MCF 10A (cell line): Measurements from ENCODE around the gene TMEM209. TPM values are rescaled to one million over a fixed set of nuclear protein-coding genes. Genes with fewer than 3 reads are reported as not detected.
"Not testable (repeated sequence)": the region's sequence is repeated elsewhere in the genome, so short reads cannot be mapped to it uniquely, and the experiment has no call there.

Experiments
- BruUV-seq: library from RNA; stranded (reverse); fragments of 400-500 nt; replicated peaks from 2 replicates; lab custom pipeline; 2021; lab: Mats Ljungman, UMichigan
- CTCF ChIA-PET: fragments of 300-600 bp; sonication (Branson Sonifier 250); formaldehyde crosslinking; extraction: SDS; loops from one replicate; lab custom pipeline; 2021; ENCODE audit warnings: antibody characterized with exemption, inconsistent platforms; lab: Yijun Ruan, JAX
- POLR2A ChIA-PET: fragments of 300-600, 350-650 bp; sonication (Branson Sonifier 250); formaldehyde crosslinking; extraction: SDS; loops from one replicate; lab custom pipeline; 2020; ENCODE audit warnings: antibody characterized with exemption, inconsistent platforms; lab: Yijun Ruan, JAX
- DNase-seq: peaks from one replicate; pipeline ENCODE4 v3.0.0-alpha.2; 2018; ENCODE audit not compliant: unreplicated experiment
- H3K27ac Mint-ChIP-seq: one replicate; pipeline ENCODE4 v1.8.0; 2022; ENCODE audit warnings: mild to moderate bottlenecking, low read depth, mixed read lengths; ENCODE audit not compliant: unreplicated experiment
- H3K27me3 Mint-ChIP-seq: one replicate; pipeline ENCODE4 v1.8.0; 2022; ENCODE audit warnings: mixed read lengths; ENCODE audit not compliant: insufficient read depth, unreplicated experiment
- H3K36me3 Mint-ChIP-seq: one replicate; pipeline ENCODE4 v1.8.0; 2022; ENCODE audit warnings: mild to moderate bottlenecking, moderate library complexity, mixed read lengths; ENCODE audit not compliant: insufficient read depth, unreplicated experiment
- H3K4me1 Mint-ChIP-seq: one replicate; pipeline ENCODE4 v1.8.0; 2022; ENCODE audit warnings: mixed read lengths; ENCODE audit not compliant: insufficient read depth, unreplicated experiment
- H3K4me3 Mint-ChIP-seq: one replicate; pipeline ENCODE4 v1.8.0; 2022; ENCODE audit warnings: mild to moderate bottlenecking, moderate library complexity, mixed read lengths; ENCODE audit not compliant: unreplicated experiment
- H3K9me3 Mint-ChIP-seq: one replicate; pipeline ENCODE4 v1.8.0; 2022; ENCODE audit warnings: mixed read lengths; ENCODE audit not compliant: unreplicated experiment
- CTCF ChIP-seq: fragments of 200-600 bp; IDR thresholded peaks from one replicate; pipeline ENCODE4 v1.8.0; 2022; ENCODE audit warnings: antibody characterized with exemption, mild to moderate bottlenecking; ENCODE audit not compliant: unreplicated experiment
- intact Hi-C: fragments of 100-400 bp; cut with micrococcal nuclease; formaldehyde crosslinking; loops from 2 replicates; pipeline ENCODE4 v1.14.1; 2022
- total RNA-seq: library from RNA; stranded (reverse); gene quantifications from 2 replicates; pipeline ENCODE4 v1.2.3, GENCODE V29; 2022

Gene TMEM209
- total RNA-seq, 1 experiment from 2014 or later, result 38.3 TPM

GRCh38 chr7:130146693-130147405, 58.4 kb downstream of the TMEM209 start:
- ChIA-PET POLR2A (interaction anchor here (1.0 kb wide), 1 partner anchor 76 kb away, joined by 3 read pairs; the partner anchor contains the start of gene KLHDC10), CTCF (interaction anchor here (0.6 to 1.0 kb wide), 2 partner anchors 9 to 16 kb away, joined by 3 read pairs; no protein-coding TSS in a partner anchor)
- no TSS peak for BruUV-seq
- Mint-ChIP-seq H3K36me3 (no peaks in the 10 kb centered on the region), H3K27ac (no peak overlapping the region), H3K9me3 (no peaks in the 10 kb centered on the region), H3K27me3 (no peaks in the 10 kb centered on the region), H3K4me3 (no peak overlapping the region), H3K4me1 (peaks cover 7% of the 10 kb centered on the region)
- intact Hi-C loops, result no loop called here
- TF ChIP-seq CTCF, result no peak
- DNase-seq, result no peak

DNA sequence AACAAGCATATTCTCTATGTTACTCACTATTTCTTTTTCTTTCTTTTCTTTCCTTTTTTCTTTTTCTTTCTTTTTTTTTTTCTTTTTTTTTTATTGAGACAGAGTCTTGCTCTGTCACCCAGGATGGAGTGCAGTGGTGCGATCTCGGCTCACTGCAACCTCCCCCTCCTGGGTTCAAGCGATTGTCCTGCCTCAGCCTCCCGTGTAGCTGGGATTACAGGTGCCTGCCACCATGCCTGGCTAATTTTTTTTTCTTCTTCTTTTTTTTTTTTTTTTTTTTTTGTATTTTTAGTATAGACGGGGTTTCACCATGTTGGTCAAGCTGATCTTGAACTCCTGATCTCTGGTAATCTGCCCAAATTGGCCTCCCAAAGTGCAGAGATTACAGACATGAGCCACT, 59.1 kb downstream of the TMEM209 start:
- DNase-seq, H3K4me1 Mint-ChIP-seq, H3K27ac Mint-ChIP-seq, H3K36me3 Mint-ChIP-seq, POLR2A ChIA-PET, H3K4me3 Mint-ChIP-seq, H3K27me3 Mint-ChIP-seq, BruUV-seq, H3K9me3 Mint-ChIP-seq, intact Hi-C loops: not testable (repeated sequence)
- CTCF ChIA-PET, result interaction anchor here (1.0 kb wide), 1 partner anchor 17 kb away, joined by 3 read pairs; no protein-coding TSS in a partner anchor

- DNase-seq, result no peak
- peaks cover 5% of the 10 kb centered on the region for H3K36me3 Mint-ChIP-seq
- BruUV-seq, result no TSS peak
- H3K27ac Mint-ChIP-seq, result no peak overlapping the region
- no peaks in the 10 kb centered on the region for H3K27me3 Mint-ChIP-seq
- no peak overlapping the region for H3K4me3 Mint-ChIP-seq
- ChIA-PET POLR2A (no interaction called here), CTCF (no interaction called here)
- TF ChIP-seq CTCF, result no peak
- H3K9me3 Mint-ChIP-seq, result no peaks in the 10 kb centered on the region
- intact Hi-C loops, result no loop called here
- H3K4me1 Mint-ChIP-seq, result peaks cover 7% of the 10 kb centered on the region
These were observed 59.6 kb downstream of the TMEM209 start for GRCh38 chr7:130145424-130146100.

DNA sequence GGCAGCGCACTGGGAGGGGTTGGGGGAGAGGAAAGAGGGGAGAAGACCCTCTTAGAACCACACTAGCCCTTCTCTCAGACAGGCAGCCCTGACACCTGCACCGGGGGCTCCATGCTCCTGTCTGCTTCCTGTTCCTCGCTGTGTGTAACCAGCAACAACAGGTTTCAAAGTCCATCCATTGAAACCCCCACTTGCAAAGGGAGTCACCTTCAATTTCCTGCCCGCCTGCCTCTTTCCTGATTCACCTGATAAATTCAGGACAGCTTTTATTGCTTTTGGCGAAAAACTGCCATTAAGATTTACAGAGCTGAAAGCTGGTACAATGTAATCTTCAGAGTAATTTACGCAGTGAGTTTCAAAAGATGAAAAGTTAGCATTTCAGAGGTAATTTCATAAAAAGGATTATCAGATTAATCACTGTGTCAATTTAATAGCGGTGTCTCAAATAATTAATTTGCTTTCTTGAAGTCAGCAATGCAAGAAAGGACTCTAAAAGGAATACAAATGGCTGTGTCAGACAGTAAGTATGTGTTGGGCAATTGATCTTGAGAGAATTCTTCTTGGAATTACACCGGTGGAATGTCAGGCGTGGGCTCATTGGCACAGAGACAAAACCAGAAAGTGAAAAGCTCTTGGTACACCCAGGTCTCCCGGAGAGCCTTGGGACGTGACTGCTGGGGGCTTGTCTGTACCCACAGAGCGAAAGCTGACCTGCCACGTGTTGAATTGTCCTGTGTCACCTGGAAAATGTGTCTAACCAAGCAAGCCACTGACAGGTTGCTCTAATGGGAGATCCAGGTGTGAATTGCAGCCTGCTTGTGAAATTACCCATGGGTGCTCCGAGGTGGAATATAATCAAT, 60.7 kb downstream of the TMEM209 start:
- POLR2A ChIA-PET, result interaction anchor here (0.9 kb wide), 1 partner anchor 17 kb away, joined by 4 read pairs; no protein-coding TSS in a partner anchor
- peak; percentile 68 for DNase-seq
- no peak for TF ChIP-seq CTCF
- CTCF ChIA-PET, result no interaction called here
- Mint-ChIP-seq H3K27me3 (no peaks in the 10 kb centered on the region), H3K36me3 (peaks cover 7% of the 10 kb centered on the region), H3K4me1 (peaks cover 7% of the 10 kb centered on the region), H3K9me3 (no peaks in the 10 kb centered on the region), H3K4me3 (peak overlapping the region; percentile 55), H3K27ac (peak overlapping the region; percentile 63)
- intact Hi-C loops, result no loop called here
- no TSS peak for BruUV-seq
